Measurements from ENCODE around the gene SNAP91.
"Not testable (repeated sequence)": the region's sequence is repeated elsewhere in the genome, so short reads cannot be mapped to it uniquely, and the experiment has no call there.

Gene SNAP91, protein sequence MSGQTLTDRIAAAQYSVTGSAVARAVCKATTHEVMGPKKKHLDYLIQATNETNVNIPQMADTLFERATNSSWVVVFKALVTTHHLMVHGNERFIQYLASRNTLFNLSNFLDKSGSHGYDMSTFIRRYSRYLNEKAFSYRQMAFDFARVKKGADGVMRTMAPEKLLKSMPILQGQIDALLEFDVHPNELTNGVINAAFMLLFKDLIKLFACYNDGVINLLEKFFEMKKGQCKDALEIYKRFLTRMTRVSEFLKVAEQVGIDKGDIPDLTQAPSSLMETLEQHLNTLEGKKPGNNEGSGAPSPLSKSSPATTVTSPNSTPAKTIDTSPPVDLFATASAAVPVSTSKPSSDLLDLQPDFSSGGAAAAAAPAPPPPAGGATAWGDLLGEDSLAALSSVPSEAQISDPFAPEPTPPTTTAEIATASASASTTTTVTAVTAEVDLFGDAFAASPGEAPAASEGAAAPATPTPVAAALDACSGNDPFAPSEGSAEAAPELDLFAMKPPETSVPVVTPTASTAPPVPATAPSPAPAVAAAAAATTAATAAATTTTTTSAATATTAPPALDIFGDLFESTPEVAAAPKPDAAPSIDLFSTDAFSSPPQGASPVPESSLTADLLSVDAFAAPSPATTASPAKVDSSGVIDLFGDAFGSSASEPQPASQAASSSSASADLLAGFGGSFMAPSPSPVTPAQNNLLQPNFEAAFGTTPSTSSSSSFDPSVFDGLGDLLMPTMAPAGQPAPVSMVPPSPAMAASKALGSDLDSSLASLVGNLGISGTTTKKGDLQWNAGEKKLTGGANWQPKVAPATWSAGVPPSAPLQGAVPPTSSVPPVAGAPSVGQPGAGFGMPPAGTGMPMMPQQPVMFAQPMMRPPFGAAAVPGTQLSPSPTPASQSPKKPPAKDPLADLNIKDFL

GRCh38 chr6:83708970-83709747 is at the start of gene SNAP91:
SNAP91 (minus strand) TSS chr6:83709101; CDS start chr6:83707927, 1,174 bp downstream.
- no peak for DNase-seq

DNA sequence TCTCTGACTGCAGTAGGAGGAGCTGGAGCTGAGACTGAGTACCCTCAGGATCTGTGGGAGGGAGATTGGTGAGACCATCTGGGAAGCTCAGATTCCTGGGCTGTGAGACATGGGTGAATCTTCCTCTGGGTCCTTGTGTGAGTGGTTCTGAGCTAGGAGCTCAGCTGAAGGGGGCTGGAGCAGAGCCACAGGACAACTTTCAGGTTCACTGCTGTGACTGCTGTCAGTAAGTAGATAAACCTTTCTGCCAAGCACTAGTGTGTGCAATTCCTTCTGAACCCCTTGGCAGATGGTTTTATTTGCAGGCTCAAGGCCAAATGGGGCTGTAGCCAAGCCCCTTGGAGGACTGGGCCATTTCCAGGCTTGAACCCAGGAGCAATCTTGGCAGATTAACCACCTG is 49.6 kb upstream of the SNAP91 start:
- no peak for DNase-seq

DNA sequence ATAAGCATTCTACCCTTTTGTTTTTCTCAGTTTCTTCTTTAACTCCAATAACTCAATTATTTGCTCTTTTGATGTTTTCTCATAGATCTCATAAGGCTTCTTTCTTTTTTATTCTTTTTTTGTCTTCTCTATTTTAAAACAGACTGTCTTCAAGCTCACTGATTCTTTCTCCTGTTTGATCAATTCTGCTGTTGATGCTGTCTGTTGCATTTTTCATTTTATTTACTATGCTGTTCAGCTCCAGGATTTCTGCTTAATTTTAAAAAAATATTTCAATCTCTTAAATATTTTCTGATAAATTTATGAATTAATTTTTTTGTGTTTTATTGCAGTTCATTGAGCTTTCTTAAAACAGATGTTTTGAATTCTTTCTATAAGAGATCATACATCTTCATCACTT is 48.1 kb upstream of the SNAP91 start:
- no peak for DNase-seq

DNA sequence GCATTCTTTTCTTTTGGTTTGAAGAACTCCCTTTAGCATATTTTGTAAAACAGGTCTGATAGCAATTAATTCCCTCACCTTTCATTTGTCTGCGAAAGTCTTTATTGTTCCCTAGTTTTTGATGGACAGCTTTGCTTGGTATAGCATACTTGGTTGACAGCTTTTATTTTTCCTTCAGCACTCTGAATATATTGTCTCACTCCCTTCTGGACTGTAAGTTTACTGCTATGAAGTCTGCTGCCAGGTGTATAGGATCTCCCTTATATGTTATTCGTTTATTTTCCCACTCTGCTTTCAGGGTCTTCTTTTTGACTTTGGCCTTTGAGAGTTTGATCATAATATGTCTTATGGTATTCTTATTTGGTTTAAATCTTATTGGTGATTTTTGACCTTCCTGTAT is 47.7 kb upstream of the SNAP91 start:
- no peak for DNase-seq

DNA sequence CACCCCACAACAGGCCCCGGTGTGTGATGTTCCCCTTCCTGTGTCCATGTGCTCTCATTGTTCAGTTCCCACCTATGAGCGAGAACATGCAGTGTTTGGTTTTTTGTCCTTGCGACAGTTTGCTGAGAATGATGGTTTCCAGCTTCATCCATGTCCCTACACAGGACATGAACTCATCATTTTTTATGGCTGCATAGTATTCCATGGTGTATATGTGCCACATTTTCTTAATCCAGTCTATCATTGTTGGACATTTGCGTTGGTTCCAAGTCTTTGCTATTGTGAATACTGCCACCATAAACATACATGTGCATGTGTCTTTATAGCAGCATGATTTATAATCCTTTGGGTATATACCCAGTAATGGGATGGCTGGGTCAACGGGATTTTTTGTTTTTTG is 43.5 kb upstream of the SNAP91 start:
- not testable (repeated sequence) for DNase-seq

GRCh38 chr6:83741089-83741488 is 32.2 kb upstream of the SNAP91 start:
- no peak for DNase-seq

DNA sequence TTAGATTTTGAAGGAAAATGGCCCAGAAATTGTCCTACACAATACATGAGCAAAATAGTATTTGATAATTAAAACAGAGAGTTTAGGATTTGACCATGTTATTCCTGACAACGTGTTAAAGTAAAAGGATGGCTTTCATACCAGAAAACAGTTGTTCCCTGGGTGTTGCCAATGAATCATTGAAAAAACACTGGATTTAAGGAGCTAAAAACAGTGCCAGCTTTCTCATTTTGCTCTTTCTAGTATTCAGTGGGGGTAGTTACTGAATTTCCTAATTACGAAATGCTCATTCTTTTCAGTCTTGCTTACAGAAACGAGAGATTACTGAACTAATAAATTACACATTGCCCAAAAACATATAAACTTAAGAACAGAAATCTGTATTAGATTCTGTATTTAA is 26.6 kb upstream of the SNAP91 start:
- DNase-seq = no peak

DNA sequence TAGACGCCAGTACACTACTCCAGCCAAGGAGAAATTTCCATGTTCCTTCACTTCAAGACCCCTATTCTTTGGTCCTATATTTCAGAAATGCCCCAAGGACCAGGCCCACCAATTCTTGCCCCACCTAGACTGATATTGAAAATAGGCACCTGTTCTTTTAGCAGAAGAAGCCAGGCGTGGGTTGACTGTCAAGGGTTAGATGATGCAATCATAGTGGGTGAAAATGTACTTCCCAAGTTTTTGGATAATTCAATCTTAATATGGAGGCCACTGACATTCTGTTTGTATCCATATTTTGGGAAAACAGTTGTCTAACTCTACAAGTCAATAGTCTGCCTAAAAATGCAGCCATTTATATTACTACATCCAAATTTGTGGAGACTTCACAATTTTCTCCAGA is 21.0 kb upstream of the SNAP91 start:
- DNase-seq = no peak

DNA sequence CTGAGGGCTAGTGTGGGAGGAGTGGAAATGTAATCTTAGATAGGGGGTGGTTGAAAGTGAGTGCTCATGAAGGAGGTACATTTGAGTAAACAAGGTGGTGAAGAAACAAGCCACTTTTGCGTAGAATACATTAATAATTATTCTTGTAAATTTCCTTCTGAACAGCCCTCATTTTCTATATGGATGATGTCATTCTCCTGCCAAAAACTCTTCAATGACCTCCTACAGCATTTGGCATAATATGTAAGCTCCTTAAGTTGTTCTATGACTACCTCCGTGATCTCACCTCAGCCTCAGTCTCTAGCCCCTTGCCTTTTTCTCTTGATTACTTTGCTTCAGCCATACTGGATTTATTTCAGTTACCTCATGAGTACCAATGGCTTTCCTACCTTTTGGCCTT is 14.0 kb upstream of the SNAP91 start:
- no peak for DNase-seq

DNA sequence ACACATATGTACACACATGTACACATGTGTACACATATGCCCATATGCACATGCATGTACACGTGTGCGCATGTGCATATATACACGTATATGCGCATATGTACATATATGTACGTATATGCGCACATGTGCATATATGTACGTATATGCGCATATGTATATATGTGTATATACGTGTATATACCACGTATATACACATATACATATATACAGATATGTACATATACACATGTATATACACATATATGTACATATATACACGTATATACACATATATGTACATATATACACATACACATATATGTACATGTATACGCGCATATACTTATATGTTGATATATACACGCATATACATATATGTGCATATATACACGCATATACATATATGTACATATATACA is 8.9 kb upstream of the SNAP91 start:
- no peak for DNase-seq

- DNase-seq = no peak
These were observed 3.1 kb upstream of the SNAP91 start for GRCh38 chr6:83711958-83712357.

DNA sequence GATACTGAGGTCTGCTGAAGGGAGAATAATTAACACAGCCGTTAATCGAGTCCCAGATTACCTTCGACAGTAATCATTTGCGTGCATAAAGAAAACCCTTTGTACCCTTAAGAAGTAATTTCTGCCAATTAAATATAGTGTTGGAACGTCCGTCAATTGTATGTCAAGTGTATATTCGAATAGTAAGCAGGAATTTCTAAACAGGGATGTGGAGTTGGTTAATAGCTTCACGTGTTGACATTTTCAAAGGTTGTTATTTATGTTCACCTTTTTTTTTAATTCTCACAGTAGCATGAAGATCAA is 798 bp upstream of the SNAP91 start:
- no peak for DNase-seq

- no peak for DNase-seq
These were observed 343 bp downstream of the SNAP91 start for GRCh38 chr6:83708546-83708969.

DNA sequence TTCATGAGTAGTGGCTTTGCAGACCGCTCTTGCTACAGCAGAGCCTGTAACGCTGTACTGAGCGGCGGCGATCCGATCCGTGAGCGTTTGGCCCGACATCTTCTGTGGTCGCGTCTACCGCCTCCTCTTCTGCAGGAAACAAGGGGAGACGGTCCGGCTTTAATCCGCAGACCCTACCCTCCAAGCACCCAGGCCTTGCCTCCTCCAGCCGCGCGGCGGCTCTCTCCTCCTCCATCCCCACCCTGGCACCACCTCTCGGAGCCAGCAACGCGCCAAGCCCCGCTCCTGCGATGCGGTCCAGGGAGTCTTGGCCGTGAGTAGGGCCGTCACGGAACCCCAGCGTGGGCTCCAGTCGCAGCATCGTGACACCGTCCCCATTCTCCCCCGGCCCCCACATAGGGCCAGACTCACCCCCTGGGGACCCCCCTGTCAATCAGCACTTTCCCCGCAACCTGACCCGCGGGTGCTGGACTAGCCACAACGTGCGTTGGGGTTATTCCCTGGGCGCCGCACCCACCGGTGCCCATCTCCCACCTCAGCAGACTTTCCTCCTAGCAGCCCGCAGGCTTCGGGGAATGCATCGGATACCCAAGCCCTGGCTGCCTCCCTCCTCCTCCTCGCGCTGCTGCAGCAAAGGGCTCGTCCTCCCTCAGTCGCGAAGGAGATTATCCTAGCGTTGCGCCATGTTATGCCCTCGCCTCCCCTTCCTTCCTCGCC is 914 bp downstream of the SNAP91 start:
- DNase-seq = no peak

DNA sequence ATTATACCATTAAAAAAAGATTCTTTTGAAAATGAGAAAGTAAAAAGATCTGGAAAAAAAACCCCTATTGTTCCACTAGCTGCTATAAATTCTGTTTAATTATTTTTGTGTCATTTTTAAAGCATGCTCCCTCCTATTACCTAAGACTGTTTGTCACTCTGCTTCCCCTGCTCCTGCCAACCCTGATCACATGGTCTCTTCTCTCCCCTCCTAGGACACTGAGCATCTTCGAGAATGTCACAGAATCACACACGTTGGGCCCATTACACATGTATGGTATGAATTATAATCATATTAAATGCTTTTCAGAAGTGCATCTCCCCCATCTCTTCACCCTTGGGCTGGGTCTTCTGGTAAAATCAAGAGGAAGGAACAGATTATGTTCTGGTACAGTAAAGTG is 6.2 kb downstream of the SNAP91 start:
- DNase-seq = no peak

DNA sequence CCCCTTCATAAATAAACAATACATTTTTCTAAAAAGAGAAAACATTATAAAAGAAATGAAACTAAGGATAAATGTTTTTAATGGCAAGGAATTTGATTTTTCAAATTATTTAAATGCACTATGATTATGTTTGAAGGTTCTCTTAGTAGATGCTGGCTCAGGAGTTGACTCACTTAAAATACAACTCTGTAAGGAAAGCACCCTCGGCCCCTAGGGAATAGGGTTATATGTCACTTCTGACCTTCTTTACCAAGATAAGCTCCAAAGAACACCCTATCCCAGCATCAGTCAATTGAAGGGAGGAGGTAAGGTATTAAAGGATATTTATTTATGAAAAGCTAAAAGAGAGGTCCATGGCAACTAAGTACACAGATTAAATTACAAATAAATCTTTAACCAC is 6.8 kb downstream of the SNAP91 start:
- no peak for DNase-seq

- DNase-seq = no peak
These were observed 12.2 kb downstream of the SNAP91 start for GRCh38 chr6:83696674-83697073.

DNA sequence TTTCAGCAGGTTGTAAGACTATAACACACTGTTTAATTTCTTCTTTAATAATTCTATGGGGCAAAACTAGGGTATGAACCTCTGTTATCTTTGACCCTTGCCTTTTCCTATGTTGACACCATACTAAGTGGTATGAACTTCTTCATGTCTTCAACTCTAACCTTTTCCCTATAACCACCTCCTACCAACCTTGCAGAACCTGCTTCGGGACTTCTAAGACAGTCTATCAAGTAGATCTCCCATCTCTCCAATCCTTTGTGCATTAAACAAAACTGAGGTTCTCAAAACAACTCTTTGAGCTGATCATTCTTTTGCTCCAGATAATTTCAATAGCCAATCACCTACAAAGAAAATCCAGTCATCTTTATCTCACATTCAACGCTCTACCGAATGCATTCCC is 23.4 kb downstream of the SNAP91 start:
- no peak for DNase-seq

DNA sequence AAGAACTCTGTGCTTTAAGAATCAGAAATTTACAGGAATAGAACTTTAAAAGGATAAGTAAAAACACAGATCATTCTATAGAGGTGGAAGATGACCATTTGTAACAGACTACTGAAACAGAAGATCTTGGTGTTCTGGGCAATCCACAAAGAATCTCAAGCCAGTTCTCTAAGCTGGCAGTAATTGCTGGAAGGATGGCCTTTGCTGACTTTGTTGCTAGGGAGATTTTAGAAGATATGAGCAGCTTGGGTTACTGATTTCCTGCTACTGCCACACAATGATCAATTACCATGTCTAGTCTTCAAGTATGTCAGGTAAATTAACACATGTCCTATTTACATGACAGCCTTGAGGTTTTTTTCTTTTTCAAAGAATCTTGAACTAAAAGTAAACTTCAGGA is 31.1 kb downstream of the SNAP91 start:
- DNase-seq = no peak

DNA sequence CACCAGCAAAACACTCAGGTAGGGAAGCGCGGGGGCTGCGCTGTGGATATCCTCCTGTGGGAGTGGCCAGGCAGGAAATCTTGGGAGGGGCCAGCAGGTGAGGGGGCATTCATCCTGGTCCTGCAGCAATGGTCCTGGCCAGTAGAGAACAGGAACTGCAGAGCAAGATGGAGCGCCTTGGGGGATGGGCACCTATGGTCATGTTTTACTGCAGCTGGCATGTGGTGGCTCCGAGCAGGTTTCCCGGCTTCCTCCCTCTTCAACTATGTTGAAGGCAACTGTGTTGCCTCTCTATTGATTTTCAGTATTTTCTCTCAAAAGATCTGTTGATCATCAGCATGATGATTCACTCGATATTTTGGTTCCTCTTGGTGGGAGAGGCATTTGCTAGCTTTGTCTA is 70.9 kb downstream of the SNAP91 start:
- DNase-seq = no peak

GRCh38 chr6:83636800-83637199 is 72.1 kb downstream of the SNAP91 start:
- no peak for DNase-seq

DNA sequence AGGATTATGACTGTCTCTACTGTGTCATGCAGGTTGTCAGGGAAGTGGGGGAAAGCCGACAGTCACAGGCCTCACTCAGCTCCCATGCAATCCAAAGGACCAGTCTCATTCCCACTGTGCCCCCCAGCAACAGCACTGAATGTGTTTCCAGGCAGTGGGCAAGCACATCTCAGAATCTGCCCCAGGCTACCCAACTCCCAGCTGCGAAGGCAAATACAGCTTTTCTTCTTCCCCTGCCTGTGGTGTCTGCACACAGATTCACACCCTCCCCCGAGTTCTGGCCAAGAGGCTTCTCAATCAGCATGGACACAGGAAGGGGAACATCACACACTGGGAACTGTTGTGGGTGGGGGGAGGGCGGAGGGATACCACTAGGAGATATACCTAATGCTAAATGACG is 75.3 kb downstream of the SNAP91 start:
- DNase-seq = no peak

GRCh38 chr6:83633149-83633548 is 75.8 kb downstream of the SNAP91 start:
- no peak for DNase-seq

All from activated CD8-positive, alpha-beta memory T cell treated with anti-CD3 and anti-CD28 coated beads for 24 hours (primary cell).